ENCODE measurements around the gene TBCD.

DNA sequence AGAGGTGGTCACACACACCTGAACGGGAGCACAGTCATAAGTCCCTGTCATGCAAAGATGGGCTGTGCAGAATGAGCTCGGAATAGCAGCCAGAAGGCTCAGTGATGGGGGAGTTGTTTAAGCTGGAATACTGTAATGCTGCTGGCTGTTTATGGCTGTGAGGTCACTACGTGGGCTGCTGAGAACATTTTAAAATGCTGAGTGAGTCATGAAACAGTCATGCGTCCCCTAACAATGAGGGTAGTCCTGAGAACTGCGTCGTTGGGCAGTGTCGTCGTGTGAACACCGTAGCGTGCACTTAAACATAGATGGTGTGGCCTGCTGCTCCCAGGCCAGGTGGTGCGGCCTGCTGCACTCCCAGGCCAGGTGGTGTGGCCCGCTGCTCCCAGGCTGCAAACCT is 39.7 kb downstream of the TBCD start:
- TF ChIP-seq, protein P1, sequence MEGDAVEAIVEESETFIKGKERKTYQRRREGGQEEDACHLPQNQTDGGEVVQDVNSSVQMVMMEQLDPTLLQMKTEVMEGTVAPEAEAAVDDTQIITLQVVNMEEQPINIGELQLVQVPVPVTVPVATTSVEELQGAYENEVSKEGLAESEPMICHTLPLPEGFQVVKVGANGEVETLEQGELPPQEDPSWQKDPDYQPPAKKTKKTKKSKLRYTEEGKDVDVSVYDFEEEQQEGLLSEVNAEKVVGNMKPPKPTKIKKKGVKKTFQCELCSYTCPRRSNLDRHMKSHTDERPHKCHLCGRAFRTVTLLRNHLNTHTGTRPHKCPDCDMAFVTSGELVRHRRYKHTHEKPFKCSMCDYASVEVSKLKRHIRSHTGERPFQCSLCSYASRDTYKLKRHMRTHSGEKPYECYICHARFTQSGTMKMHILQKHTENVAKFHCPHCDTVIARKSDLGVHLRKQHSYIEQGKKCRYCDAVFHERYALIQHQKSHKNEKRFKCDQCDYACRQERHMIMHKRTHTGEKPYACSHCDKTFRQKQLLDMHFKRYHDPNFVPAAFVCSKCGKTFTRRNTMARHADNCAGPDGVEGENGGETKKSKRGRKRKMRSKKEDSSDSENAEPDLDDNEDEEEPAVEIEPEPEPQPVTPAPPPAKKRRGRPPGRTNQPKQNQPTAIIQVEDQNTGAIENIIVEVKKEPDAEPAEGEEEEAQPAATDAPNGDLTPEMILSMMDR (IDR thresholded peaks at IDR 0.05), result no peak
- no peak for TF ChIP-seq POLR2AphosphoS5 (IDR thresholded peaks at IDR 0.05)
- TF ChIP-seq POLR2A (IDR thresholded peaks at IDR 0.05), result no peak
